Measurements from ENCODE around the gene CDH26.
A peak's percentile ranks its signal among the peaks of the same experiment; 100 is the strongest.

Gene CDH26

GRCh38 chr20:60009826-60010616 lies 51.8 kb downstream of the CDH26 start:
- Histone ChIP-seq H3K4me2 (ENCODE audit: insufficient read depth, low read length) (no peak overlapping the region), H3K27ac (ENCODE audit: low read length) (no peak overlapping the region), H3K4me3 (ENCODE audit: low read depth in 1 of 2, low read length in 2 of 2) (no peak overlapping the region), H3K4me1 (ENCODE audit: insufficient read depth, low read length) (peaks cover 25% of the 10 kb centered on the region), H3K79me2 (ENCODE audit: insufficient read depth, low read length) (no peaks in the 10 kb centered on the region), H3K9me3 (ENCODE audit: insufficient read depth, low read length, severe bottlenecking) (no peaks in the 10 kb centered on the region), H4K20me1 (ENCODE audit: insufficient read depth, low read length) (no peaks in the 10 kb centered on the region; the same call in 1 of the 2 replicates), H3K36me3 (ENCODE audit: insufficient read depth, low read length) (no peaks in the 10 kb centered on the region), H3K9ac (ENCODE audit: low read depth, low read length) (no peak overlapping the region), H3K27me3 (ENCODE audit: insufficient read depth, low read length, poor library complexity) (peaks cover 19% of the 10 kb centered on the region), H2AFZ (ENCODE audit: low read depth, low read length) (no peak overlapping the region)
- TF ChIP-seq EZH2 (IDR thresholded peaks at IDR 0.05; ENCODE audit: borderline replicate concordance, low read depth, low read length, severe bottlenecking), result no peak
- TF ChIP-seq, protein P1, sequence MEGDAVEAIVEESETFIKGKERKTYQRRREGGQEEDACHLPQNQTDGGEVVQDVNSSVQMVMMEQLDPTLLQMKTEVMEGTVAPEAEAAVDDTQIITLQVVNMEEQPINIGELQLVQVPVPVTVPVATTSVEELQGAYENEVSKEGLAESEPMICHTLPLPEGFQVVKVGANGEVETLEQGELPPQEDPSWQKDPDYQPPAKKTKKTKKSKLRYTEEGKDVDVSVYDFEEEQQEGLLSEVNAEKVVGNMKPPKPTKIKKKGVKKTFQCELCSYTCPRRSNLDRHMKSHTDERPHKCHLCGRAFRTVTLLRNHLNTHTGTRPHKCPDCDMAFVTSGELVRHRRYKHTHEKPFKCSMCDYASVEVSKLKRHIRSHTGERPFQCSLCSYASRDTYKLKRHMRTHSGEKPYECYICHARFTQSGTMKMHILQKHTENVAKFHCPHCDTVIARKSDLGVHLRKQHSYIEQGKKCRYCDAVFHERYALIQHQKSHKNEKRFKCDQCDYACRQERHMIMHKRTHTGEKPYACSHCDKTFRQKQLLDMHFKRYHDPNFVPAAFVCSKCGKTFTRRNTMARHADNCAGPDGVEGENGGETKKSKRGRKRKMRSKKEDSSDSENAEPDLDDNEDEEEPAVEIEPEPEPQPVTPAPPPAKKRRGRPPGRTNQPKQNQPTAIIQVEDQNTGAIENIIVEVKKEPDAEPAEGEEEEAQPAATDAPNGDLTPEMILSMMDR (IDR thresholded peaks at IDR 0.05; ENCODE audit: borderline replicate concordance, extremely low read depth, low read length, poor library complexity, severe bottlenecking), result peak; percentile 57
- no peak for ATAC-seq (ENCODE audit: insufficient read depth, low read depth)
- DNase-seq, result no peak

GRCh38 chr20:60010689-60011458 lies 52.7 kb downstream of the CDH26 start:
- Histone ChIP-seq H2AFZ (ENCODE audit: low read depth, low read length) (no peak overlapping the region), H3K27ac (ENCODE audit: low read length) (peak overlapping the region; percentile 6; the same call in 1 of the 2 replicates), H3K9me3 (ENCODE audit: insufficient read depth, low read length, severe bottlenecking) (peaks cover 2% of the 10 kb centered on the region), H3K4me1 (ENCODE audit: insufficient read depth, low read length) (peaks cover 25% of the 10 kb centered on the region), H3K36me3 (ENCODE audit: insufficient read depth, low read length) (no peaks in the 10 kb centered on the region), H3K4me3 (ENCODE audit: low read depth in 1 of 2, low read length in 2 of 2) (no peak overlapping the region), H3K79me2 (ENCODE audit: insufficient read depth, low read length) (no peaks in the 10 kb centered on the region), H3K4me2 (ENCODE audit: insufficient read depth, low read length) (no peak overlapping the region), H3K9ac (ENCODE audit: low read depth, low read length) (no peak overlapping the region), H4K20me1 (ENCODE audit: insufficient read depth, low read length) (no peaks in the 10 kb centered on the region; the same call in 1 of the 2 replicates), H3K27me3 (ENCODE audit: insufficient read depth, low read length, poor library complexity) (peaks cover 19% of the 10 kb centered on the region)
- no peak for TF ChIP-seq EZH2 (IDR thresholded peaks at IDR 0.05; ENCODE audit: borderline replicate concordance, low read depth, low read length, severe bottlenecking)
- TF ChIP-seq, protein P1 (IDR thresholded peaks at IDR 0.05; ENCODE audit: borderline replicate concordance, extremely low read depth, low read length, poor library complexity, severe bottlenecking), result no peak
- no peak for ATAC-seq (ENCODE audit: insufficient read depth, low read depth)
- DNase-seq, result no peak

DNA sequence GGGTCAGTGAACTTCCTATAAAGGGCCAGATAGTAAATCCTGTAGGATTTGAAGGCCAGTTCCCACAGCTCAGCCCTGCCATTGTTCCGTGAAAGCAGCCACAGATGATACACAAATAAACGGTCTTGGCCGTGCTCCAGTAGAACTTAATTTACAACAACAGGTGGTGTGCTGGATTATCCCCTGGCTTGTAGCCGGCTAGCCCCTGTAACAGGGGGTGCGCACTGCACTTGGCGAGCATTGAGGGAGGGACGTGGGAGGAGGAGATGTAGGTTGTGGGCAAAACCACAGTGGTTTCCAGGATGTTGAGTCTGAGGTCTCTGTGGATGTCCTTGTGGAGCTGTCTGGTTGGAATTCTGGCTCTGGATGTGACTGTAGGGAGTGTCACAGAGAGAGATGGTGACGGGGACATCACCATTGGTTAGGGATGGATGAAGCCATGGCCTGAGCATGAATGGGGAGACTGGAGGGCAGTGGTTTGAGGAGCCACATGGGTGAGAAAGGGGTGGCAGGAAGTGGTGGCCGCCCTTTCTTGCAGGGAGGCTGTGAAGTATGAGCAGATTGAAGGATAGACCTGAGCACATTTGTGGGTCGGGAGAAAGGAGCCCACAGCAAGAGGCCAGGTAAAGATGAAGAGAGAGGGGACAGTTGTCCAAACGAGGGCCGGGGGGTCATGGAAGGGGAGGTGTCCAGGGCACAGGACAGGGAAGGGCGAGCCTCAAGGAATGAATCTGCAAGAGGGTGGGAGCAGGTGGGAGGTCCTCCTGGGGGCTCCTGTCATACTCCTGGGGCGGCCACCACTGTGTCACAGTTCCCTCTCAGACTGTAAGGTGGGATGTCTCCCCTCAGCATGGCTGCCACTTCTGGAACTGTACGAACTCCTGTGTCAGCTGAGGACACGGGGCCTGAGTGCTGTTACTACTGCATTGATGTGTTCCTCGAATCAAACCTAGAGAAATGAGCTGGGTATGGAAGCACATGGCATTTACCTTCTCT lies 53.6 kb downstream of the CDH26 start:
- no peaks in the 10 kb centered on the region for H3K79me2 ChIP-seq (ENCODE audit: insufficient read depth, low read length)
- no peak for TF ChIP-seq EZH2 (IDR thresholded peaks at IDR 0.05; ENCODE audit: borderline replicate concordance, low read depth, low read length, severe bottlenecking)
- TF ChIP-seq, protein P1 (IDR thresholded peaks at IDR 0.05; ENCODE audit: borderline replicate concordance, extremely low read depth, low read length, poor library complexity, severe bottlenecking), result no peak
- H4K20me1 ChIP-seq (ENCODE audit: insufficient read depth, low read length), result no peaks in the 10 kb centered on the region; the same call in 1 of the 2 replicates
- ATAC-seq (ENCODE audit: insufficient read depth, low read depth) (peak; percentile 92), DNase-seq (peak; percentile 82)
- peaks cover 2% of the 10 kb centered on the region for H3K9me3 ChIP-seq (ENCODE audit: insufficient read depth, low read length, severe bottlenecking)
- peak overlapping the region; percentile 9; the same call in 1 of the 2 replicates for H3K27ac ChIP-seq (ENCODE audit: low read length)
- H3K4me2 ChIP-seq (ENCODE audit: insufficient read depth, low read length), result peak overlapping the region; percentile 0; the same call in 1 of the 2 replicates
- H3K27me3 ChIP-seq (ENCODE audit: insufficient read depth, low read length, poor library complexity), result peaks cover 19% of the 10 kb centered on the region
- H2AFZ ChIP-seq (ENCODE audit: low read depth, low read length), result no peak overlapping the region
- H3K4me1 ChIP-seq (ENCODE audit: insufficient read depth, low read length), result peaks cover 25% of the 10 kb centered on the region
- H3K36me3 ChIP-seq (ENCODE audit: insufficient read depth, low read length), result no peaks in the 10 kb centered on the region
- no peak overlapping the region for H3K9ac ChIP-seq (ENCODE audit: low read depth, low read length)
- no peak overlapping the region for H3K4me3 ChIP-seq (ENCODE audit: low read depth in 1 of 2, low read length in 2 of 2)

Data from DND-41 (cell line).